ENCODE data around the gene YES1.
"Not testable (repeated sequence)": the region's sequence is repeated elsewhere in the genome, so short reads cannot be mapped to it uniquely, and the experiment has no call there.

The YES1 gene

DNA sequence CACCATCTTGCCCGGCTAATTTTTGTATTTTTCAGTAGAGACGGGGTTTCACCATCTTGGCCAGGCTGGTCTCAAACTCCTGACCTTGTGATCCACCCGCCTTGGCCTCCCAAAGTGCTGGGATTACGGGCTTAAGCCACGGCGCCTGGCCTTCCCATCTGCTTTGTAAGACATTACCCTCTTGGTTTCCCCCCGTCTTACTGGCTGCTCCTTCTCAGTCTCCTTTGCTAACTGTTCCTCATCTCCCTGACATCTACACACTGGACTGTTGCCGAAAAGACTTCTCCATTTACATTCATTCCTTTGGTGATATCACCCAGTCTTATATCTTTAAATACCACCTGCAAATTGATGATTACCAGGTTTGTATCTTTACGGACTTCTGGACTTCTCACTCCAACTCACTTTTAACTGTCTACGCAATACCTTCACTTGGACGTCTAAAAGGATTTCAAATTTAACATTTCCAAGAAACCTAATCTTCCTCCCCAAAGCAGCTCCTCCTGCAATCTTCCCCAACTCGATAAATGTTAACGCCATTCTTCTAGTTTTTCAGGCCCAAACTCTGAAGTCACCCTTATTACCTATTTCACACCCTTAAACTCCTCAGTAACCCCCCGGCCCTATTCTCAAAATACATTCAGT lies 37.9 kb downstream of the YES1 start:
- no peaks in the 10 kb centered on the region for H3K36me3 ChIP-seq (ENCODE audit: control insufficient read depth, insufficient read depth, low read length)
- H3K4me1 ChIP-seq (ENCODE audit: control insufficient read depth, insufficient read depth, low read length): no peaks in the 10 kb centered on the region
- H3K9me3 ChIP-seq (ENCODE audit: control insufficient read depth, insufficient read depth, low read length): no peaks in the 10 kb centered on the region
- no peak overlapping the region for H3K9ac ChIP-seq (ENCODE audit: low read depth, low read length)
- H3K4me3 ChIP-seq (ENCODE audit: low read depth, low read length): no peak overlapping the region
- H3K27me3 ChIP-seq (ENCODE audit: control insufficient read depth, insufficient read depth, low read length): no peaks in the 10 kb centered on the region

DNA sequence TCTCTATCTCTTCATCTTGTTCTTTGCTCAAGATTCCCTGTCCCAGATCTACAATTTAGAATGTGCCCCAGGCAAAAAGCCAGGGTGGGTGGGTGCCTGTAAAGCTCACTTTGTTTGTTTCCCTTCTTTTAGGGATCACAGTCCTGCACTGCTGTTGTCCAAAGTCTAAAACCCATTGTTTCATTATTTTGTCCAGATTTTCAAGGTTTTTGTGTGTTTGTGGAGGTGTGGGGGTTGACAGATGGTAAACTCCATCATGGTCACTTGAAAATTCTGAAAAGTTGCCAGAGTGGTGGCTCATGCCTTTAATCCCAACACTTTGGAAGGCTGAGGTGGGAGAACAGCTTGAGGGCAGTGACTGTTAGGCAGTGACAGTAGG lies 41.5 kb downstream of the YES1 start:
- H3K9ac ChIP-seq (ENCODE audit: low read depth, low read length): no peak overlapping the region

DNA sequence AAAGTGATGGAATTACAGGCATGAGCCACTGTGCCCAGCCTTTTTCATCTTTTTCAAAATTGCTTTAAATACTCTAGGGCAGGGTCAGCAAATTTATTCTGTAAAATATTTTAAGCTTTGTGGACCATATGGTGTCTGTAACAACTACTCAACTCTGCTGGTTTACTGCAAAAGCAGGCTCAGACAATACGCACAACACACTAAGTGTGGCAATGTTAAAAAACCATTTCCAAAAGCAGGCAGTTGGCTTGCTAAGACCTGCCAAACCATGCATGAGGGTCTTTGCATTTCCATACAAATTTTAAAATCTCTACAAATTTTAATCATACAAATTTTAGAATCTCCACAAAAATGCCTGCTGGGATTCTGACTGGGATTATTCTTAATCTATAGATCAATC lies 44.1 kb downstream of the YES1 start:
- Histone ChIP-seq H3K4me3 (ENCODE audit: low read depth, low read length) (no peak overlapping the region), H3K4me1 (ENCODE audit: control insufficient read depth, insufficient read depth, low read length) (no peaks in the 10 kb centered on the region), H3K9ac (ENCODE audit: low read depth, low read length) (no peak overlapping the region), H3K36me3 (ENCODE audit: control insufficient read depth, insufficient read depth, low read length) (no peaks in the 10 kb centered on the region), H3K27me3 (ENCODE audit: control insufficient read depth, insufficient read depth, low read length) (no peaks in the 10 kb centered on the region), H3K9me3 (ENCODE audit: control insufficient read depth, insufficient read depth, low read length) (no peaks in the 10 kb centered on the region)

More for the DNA sequence above, 41.5 kb downstream of the YES1 start:
- no peaks in the 10 kb centered on the region for H3K36me3 ChIP-seq (ENCODE audit: control insufficient read depth, insufficient read depth, low read length)
- H3K9me3 ChIP-seq (ENCODE audit: control insufficient read depth, insufficient read depth, low read length): no peaks in the 10 kb centered on the region
- H3K4me3 ChIP-seq (ENCODE audit: low read depth, low read length): no peak overlapping the region
- no peaks in the 10 kb centered on the region for H3K4me1 ChIP-seq (ENCODE audit: control insufficient read depth, insufficient read depth, low read length)
- no peaks in the 10 kb centered on the region for H3K27me3 ChIP-seq (ENCODE audit: control insufficient read depth, insufficient read depth, low read length)

DNA sequence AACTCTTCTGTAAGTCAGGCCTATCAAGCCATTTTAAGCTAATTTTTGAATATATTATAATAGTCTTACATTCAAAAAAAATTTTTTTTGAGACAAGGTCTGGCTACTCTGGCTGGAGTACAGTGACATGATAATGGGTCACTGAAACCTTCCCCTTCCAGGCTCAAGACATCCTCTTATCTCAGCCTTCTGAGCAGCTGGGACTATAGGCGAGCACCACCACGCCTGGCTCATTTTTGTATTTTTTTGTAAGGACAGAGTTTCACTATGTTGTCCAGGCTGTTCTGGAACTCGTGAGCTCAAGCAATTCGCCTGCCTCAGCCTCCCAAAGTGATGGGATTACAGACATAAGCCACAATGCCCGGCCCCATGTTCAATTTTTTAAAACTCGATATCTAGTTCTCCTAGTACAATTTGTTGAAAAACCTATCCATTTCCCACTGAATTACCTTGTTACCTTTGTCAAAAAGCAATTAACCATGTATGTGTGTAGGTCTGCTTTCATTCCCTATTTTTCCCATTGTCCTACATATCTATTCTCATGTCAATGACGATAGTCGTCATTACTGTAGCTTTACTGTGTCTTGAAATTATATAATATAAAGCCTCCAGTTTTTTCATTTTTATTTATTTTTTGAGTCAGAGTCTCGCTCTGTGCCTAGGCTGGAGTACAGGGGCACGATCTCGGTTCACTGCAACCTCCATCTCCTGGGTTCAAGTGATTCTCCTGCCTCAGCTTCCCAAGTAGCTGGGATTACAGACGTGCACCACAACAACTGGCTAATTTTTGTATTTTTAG lies 44.8 kb downstream of the YES1 start:
- Histone ChIP-seq H3K36me3 (ENCODE audit: control insufficient read depth, insufficient read depth, low read length) (no peaks in the 10 kb centered on the region), H3K9me3 (ENCODE audit: control insufficient read depth, insufficient read depth, low read length) (no peaks in the 10 kb centered on the region), H3K4me3 (ENCODE audit: low read depth, low read length) (no peak overlapping the region), H3K9ac (ENCODE audit: low read depth, low read length) (no peak overlapping the region), H3K27me3 (ENCODE audit: control insufficient read depth, insufficient read depth, low read length) (no peaks in the 10 kb centered on the region), H3K4me1 (ENCODE audit: control insufficient read depth, insufficient read depth, low read length) (no peaks in the 10 kb centered on the region)

DNA sequence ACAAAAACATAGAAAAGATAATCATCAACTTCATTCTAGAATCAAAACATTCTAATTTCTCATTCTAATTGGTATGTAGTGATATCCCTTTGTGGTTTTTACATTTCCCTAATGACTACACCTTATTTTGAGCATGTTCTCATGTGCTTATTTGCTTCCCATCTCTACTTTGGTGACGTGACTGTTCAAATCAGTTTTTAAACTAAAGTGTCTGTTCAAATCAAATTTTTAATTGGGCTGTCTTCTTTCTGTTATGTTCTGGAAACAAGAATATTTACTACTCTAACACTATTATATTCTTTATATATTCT lies 45.5 kb downstream of the YES1 start:
- no peaks in the 10 kb centered on the region for H3K36me3 ChIP-seq (ENCODE audit: control insufficient read depth, insufficient read depth, low read length)
- H3K4me1 ChIP-seq (ENCODE audit: control insufficient read depth, insufficient read depth, low read length): no peaks in the 10 kb centered on the region
- H3K9me3 ChIP-seq (ENCODE audit: control insufficient read depth, insufficient read depth, low read length): no peaks in the 10 kb centered on the region
- H3K27me3 ChIP-seq (ENCODE audit: control insufficient read depth, insufficient read depth, low read length): no peaks in the 10 kb centered on the region
- no peak overlapping the region for H3K9ac ChIP-seq (ENCODE audit: low read depth, low read length)
- H3K4me3 ChIP-seq (ENCODE audit: low read depth, low read length): no peak overlapping the region

DNA sequence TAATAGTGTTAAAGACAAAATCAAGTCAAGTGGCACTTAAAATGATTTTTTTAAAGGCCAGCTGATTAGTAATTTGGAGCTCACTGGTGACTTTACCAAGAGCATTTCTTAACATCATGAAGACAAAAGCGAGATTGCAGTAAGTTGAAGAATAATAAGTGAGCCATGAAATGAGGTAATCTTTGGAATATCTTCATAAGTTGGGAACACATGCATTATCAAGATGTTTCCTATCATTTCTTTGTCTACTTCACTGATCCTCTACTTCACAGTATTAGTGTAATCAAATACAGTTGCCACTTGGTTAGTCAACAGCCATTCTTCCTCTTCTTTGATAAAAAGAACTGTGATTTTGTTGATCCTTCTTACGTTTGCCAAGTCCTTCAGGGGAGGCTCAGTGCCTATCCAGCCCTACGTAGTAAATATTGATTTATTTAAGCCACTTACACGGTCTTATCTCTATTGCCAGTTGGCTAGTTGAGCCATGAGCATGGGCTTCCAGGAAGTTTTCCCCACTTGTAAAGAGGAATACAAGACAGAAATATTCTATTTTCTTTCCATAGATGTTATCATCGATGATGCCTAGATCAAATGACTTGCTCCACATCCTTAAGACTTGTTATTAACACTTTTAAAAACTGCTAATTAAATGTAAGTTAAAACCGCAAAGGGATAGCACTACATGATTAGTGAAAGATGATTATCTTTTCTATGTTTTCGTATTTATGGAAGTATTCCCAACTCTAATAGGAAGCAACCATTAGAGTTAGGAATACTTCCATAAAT lies 46.1 kb downstream of the YES1 start:
- no peaks in the 10 kb centered on the region for H3K4me1 ChIP-seq (ENCODE audit: control insufficient read depth, insufficient read depth, low read length)
- H3K36me3 ChIP-seq (ENCODE audit: control insufficient read depth, insufficient read depth, low read length): no peaks in the 10 kb centered on the region
- H3K9ac ChIP-seq (ENCODE audit: low read depth, low read length): no peak overlapping the region
- no peaks in the 10 kb centered on the region for H3K9me3 ChIP-seq (ENCODE audit: control insufficient read depth, insufficient read depth, low read length)
- H3K27me3 ChIP-seq (ENCODE audit: control insufficient read depth, insufficient read depth, low read length): no peaks in the 10 kb centered on the region
- H3K4me3 ChIP-seq (ENCODE audit: low read depth, low read length): no peak overlapping the region

DNA sequence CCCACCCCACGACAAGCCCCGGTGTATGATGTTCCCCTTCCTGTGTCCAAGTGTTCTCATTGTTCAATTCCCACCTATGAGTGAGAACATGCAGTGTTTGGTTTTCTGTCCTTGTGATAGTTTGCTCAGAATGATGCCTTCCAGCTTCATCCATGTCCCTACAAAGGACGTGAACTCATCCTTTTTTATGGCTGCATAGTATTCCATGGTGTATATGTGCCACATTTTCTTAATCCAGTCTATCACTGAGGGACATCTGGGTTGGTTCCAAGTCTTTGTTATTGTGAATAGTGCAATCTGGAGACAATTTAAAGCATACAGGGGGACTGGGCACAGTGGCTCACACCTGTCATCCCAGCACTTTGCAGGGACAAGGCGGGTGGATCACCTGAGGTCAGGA lies 52.2 kb downstream of the YES1 start:
- H3K4me1 ChIP-seq (ENCODE audit: control insufficient read depth, insufficient read depth, low read length); H3K4me3 ChIP-seq (ENCODE audit: low read depth, low read length); H3K27me3 ChIP-seq (ENCODE audit: control insufficient read depth, insufficient read depth, low read length); H3K9me3 ChIP-seq (ENCODE audit: control insufficient read depth, insufficient read depth, low read length); H3K36me3 ChIP-seq (ENCODE audit: control insufficient read depth, insufficient read depth, low read length); H3K9ac ChIP-seq (ENCODE audit: low read depth, low read length): not testable (repeated sequence)

DNA sequence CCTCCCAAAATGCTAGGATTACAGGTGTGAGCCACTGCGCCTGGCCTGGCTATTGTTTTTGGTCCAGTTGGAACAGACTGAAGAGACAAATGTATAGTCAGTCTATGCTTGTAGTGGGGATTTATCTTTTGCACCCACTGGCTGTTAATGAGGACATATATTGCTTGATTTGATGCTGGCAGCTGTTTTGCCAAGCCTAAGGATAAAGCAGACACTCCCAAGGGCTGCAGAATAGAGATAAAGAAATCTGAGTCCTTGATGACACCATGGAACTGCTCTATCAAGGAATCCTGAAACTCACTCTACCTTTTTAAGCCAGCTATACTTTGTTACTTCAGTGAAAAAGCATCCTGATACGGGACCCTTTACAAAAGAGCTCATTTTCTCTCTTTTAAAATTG lies 56.5 kb downstream of the YES1 start:
- Histone ChIP-seq H3K4me3 (ENCODE audit: low read depth, low read length) (no peak overlapping the region), H3K4me1 (ENCODE audit: control insufficient read depth, insufficient read depth, low read length) (no peaks in the 10 kb centered on the region), H3K9me3 (ENCODE audit: control insufficient read depth, insufficient read depth, low read length) (no peaks in the 10 kb centered on the region), H3K9ac (ENCODE audit: low read depth, low read length) (no peak overlapping the region), H3K27me3 (ENCODE audit: control insufficient read depth, insufficient read depth, low read length) (no peaks in the 10 kb centered on the region), H3K36me3 (ENCODE audit: control insufficient read depth, insufficient read depth, low read length) (peaks cover 6% of the 10 kb centered on the region)

DNA sequence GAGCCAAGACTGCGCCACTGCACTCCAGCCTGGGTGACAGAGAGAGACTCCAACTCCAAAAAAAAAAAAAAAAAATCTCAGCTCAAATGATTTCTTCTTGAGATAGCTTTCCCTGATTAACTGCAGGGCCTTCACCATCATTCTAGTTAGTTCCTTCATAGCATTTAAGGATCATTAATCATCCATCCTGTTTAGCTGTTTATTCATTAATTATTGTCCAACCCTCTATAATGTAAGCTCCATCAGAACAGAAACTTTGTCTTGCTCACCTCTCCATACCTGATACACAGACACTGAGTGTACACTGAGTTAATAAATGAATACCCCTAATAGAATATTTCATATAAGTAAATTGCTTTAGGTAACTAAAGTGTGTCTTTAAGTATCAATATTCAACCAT lies 57.4 kb downstream of the YES1 start:
- Histone ChIP-seq H3K27me3 (ENCODE audit: control insufficient read depth, insufficient read depth, low read length) (no peaks in the 10 kb centered on the region), H3K4me3 (ENCODE audit: low read depth, low read length) (no peak overlapping the region), H3K36me3 (ENCODE audit: control insufficient read depth, insufficient read depth, low read length) (peaks cover 3% of the 10 kb centered on the region), H3K9ac (ENCODE audit: low read depth, low read length) (no peak overlapping the region), H3K4me1 (ENCODE audit: control insufficient read depth, insufficient read depth, low read length) (no peaks in the 10 kb centered on the region), H3K9me3 (ENCODE audit: control insufficient read depth, insufficient read depth, low read length) (no peaks in the 10 kb centered on the region)

DNA sequence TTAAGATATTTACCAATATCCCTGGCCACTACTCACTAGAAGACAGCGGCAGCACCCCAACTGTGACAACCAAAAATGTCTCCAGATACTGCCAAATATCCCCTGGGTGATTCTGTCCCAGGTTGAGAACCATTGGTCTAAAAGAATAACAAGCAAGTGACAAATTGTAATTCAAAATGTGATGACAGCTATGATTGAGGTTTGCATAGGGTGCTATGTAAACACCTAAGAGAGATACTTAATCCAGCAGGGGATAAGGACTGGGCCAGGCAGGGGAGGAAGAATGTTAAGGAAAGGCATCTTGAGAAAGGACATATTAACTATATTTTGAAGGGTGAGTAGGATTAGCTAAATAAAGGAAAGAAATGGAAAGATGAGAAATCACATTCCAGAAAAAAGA lies 61.6 kb downstream of the YES1 start:
- Histone ChIP-seq H3K9ac (ENCODE audit: low read depth, low read length) (no peak overlapping the region), H3K36me3 (ENCODE audit: control insufficient read depth, insufficient read depth, low read length) (no peaks in the 10 kb centered on the region)

DNA sequence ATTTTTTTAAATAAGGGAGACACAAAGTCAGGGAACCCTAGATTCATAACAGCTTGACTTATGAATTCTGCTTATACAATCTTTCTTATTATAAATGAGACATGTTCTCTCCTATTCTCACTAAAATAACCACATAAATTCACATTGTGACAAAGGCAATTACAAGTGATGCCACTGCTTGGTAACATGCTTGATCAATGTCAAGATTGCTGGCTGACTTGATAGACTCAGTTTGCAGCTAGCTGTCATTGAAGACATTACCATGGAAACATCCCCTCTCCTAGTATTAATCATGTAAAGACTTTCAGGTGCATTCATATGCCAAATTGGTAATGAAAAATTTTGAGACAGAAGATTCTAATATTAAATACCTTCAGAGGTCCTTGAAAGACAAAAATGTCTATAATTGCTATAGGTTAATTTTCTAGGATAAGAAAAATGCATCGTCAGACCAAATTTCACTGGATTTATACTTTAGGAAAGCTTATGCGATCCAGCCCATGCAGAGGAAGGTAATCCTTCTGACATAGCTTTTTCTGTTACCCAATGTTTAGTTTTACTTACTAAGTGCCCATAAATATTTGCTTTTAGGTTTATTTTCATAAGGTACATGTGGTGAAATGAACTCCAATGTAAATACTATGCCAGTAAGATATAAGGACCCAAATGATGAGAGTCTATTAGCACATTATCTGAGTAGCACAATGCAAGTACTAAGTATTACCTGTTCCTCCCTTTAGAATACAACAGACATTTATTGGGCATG lies 67.0 kb downstream of the YES1 start:
- Histone ChIP-seq H3K27me3 (ENCODE audit: control insufficient read depth, insufficient read depth, low read length) (no peaks in the 10 kb centered on the region), H3K36me3 (ENCODE audit: control insufficient read depth, insufficient read depth, low read length) (no peaks in the 10 kb centered on the region), H3K4me3 (ENCODE audit: low read depth, low read length) (no peak overlapping the region), H3K4me1 (ENCODE audit: control insufficient read depth, insufficient read depth, low read length) (no peaks in the 10 kb centered on the region), H3K9me3 (ENCODE audit: control insufficient read depth, insufficient read depth, low read length) (no peaks in the 10 kb centered on the region), H3K9ac (ENCODE audit: low read depth, low read length) (no peak overlapping the region)

More for the DNA sequence above, 61.6 kb downstream of the YES1 start:
- Histone ChIP-seq H3K4me3 (ENCODE audit: low read depth, low read length) (no peak overlapping the region), H3K27me3 (ENCODE audit: control insufficient read depth, insufficient read depth, low read length) (no peaks in the 10 kb centered on the region), H3K4me1 (ENCODE audit: control insufficient read depth, insufficient read depth, low read length) (no peaks in the 10 kb centered on the region), H3K9me3 (ENCODE audit: control insufficient read depth, insufficient read depth, low read length) (no peaks in the 10 kb centered on the region)
